GM19468 (cell line): ENCODE measurements around the gene PUS10.
"Not testable (repeated sequence)": the region's sequence is repeated elsewhere in the genome, so short reads cannot be mapped to it uniquely, and the experiment has no call there.

Experiments
- ATAC-seq: cut with Tn5 transposase; IDR thresholded peaks from one replicate; pipeline ENCODE4 v1.9.1; 2021; ENCODE audit warnings: mild to moderate bottlenecking, moderate library complexity, moderate number of reproducible peaks; ENCODE audit not compliant: unreplicated experiment; ENCODE audit errors: extremely low read depth

The PUS10 gene

DNA sequence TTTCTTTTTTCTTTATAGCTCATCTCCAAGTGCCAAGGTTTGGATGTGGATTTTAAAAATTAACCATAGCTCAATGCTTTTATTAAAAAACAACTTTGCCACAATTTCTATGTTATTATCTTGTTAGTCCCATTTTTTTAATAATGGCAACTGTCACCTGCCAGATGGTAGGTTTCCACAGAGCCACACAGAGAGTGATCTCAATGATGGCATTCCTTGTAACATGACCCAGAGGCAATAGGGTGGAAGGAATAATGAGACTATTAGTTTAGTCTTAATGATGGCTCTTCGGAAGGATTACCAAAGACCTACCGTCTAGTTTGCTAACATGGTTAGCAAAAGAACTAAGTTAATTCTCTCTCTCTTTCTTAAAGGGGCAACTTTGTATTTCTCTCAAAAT is 72.7 kb downstream of the PUS10 start:
- ATAC-seq: no peak

DNA sequence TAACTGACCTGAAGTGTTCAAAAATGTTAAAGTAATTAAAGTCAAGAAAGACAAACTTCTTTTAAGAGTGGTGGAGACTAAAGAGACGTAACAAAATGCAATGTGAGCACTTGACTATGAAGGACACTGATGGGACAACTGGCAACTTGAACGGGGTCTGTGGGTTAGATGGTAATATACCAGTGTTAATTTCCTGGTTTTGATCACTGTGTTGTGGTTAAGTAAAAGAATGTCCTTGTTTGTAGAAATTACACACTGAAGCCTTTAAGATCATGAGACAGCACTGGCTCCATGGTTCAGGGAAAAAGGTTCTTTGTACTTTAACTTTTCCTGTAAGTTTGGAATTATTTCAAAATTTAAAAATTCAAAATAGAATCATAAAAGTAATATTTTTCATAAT is 78.4 kb downstream of the PUS10 start:
- ATAC-seq: no peak

DNA sequence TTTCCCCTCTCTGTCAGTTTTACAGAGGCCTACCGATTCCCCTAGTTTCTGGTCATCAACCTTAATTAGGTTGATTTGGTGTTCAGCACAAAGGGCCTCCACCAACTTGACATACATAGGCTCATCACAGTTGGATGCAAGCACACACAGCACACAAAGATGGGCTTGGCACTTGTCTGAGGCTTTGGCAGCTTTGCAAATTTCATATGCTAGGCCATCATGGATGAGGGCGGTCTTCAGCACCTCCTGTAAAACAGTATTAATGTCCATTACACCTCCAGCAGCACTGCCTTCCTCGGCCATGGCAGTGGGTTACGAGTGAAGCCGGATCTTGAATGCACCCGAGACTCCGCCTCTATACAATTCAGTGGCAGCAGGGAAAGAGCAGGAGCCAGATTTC is 79.8 kb downstream of the PUS10 start:
- no peak for ATAC-seq

- no peak for ATAC-seq
Measured at GRCh38 chr2:60936757-60937156, 81.3 kb downstream of the PUS10 start.

DNA sequence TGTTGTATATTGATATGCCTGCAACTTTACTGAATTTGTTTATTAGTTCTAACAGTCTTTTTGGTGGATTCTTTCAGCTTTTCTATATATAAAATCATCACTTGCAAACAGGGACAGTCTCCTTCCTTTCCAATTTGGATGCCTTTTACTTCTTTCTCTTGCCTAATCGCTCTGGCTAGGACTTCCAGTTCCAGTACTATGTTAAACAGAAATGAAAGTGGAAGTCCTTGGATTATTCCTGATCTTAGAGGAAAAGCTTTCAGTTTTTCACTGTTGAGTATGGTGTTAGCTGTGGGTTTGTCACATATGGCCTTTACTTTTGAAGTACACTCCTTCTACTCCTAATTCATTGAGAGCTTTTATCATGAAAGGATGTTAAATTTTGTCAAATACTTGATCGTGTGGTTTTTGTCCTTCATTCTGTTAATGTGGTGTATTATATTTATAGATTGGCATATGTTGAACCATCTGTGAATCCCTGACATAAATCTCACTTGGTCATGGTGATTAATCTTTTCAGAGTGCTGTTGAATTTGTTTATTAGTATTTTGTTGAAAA is 83.8 kb downstream of the PUS10 start:
- no peak for ATAC-seq

DNA sequence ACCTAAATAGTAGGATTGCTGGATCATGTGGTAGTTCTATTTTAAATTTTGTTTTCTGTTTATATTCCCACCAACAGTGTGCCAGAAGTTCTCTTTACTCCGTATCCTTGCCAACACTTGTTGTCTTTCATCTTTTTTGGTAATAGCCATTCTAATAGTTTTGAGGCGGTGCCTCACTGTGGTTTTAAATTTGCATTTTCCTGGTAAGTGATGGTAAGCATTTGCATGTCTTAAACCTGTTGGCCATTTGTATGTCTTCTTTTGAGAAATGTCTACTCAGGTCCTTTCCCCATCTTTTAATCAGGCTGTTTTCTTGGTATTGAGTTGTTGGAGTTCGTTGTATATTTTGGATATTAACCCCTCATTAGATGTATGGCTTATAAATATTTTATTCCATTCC is 85.1 kb downstream of the PUS10 start:
- ATAC-seq: no peak

DNA sequence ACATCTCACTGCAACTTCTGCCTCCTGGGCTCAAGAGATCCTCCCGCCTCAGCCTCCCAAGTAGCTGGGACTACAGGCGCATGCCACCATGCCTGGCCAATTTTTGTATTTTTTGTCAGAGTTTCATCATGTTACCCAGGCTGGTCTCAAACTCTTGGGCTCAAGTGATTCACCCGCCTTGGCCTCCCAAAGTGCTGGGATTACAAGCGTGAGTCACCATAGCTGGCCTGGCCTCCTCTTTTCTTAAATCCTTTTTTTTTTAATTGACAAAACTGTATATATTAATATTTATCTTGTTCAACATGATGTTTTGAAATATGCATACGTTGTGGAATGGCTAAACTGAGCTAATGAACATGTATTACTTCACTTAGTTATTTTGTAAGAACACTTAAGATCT is 86.0 kb downstream of the PUS10 start:
- ATAC-seq: not testable (repeated sequence)

DNA sequence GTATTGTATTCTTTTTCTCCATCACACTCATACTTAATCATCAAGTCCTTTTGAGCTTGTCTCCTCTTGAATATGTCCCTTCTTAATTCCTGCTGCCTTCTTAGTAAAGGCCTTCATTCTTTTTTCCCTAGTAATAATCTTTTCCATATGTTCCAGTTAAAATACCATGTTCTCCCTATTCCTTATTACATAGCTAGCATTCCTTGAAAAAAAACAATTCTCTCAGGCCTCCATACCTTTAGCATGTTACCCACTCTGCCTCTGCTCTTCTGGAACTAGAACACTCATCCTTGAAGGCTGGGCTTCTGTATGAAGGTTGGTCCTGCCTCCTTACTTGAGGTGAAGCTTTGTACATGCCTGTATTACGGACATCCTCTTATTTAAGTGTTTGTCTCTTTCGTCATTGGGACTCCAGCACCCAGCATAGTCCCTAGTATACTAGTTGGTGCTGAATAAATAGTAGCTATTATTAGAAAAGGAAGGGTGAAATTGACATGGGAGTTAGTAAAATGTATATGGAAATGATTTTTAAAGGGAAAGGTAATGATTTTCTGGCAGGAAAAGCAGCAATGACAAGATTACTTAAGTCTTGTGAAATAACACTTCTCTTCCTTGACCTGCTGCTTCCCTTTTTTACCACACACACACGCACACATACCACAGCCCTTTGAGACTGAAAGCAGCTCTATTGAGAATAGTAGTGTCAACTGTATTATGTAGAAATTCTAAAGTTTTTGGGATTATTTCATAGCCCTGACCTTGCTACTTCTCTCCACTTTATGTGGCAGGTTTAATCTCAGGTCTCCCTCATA is 91.1 kb downstream of the PUS10 start:
- no peak for ATAC-seq

DNA sequence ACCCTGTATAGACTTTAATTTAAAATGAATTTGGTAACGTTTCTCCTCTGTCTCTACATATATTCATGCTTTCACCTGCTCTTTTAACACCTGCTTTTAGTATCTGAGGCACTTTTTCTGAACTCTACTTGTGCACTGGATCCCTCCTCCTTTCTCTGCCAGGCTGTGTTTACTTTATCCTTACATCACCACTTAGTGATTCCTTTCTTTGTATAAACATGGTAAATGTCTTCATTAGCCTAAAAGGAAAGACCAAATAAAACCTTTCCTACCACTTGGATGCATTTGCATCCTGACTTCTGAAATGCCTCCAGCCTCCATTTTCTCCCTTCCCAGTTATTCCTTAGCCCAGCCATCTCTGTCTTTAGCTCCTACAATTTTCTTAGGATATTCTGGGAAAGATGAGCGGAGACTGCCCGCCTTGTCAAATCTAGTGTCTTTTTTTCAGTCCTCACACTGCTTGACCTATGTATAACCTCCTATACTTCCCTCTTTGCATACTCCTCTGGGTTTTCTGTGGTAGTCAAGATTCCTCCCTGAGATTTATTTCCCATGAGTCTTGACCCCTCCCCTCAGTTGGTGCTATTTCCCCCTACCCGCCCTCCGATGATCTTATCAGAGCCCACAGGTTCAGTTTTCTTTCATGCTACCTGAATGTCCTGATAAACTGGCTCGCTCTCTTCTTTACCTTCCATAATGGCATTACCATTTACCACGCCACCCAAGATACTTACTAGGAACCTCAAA is 91.9 kb downstream of the PUS10 start:
- ATAC-seq: no peak

DNA sequence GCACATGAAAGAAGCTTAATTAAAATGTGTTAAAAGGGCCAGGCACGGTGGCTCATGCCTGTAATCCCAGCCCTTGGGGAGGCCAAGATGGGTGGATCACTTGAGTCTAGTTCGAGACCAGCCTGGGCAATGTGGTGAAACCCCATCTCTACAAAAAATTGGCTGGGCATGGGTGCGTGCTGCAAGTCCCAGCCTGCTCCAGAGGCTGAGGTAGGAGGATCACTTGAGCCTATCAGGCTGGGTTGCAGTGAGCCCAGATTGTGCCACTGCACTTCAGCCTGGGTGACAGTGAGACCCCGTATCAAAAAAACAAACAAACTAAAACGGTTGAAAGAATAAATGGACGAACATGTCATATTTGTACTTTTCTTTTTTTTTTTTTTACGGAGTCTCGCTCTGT is 110.7 kb downstream of the PUS10 start:
- ATAC-seq: no peak

- no peak for ATAC-seq
Measured at GRCh38 chr2:60906395-60906794, 111.7 kb downstream of the PUS10 start.

DNA sequence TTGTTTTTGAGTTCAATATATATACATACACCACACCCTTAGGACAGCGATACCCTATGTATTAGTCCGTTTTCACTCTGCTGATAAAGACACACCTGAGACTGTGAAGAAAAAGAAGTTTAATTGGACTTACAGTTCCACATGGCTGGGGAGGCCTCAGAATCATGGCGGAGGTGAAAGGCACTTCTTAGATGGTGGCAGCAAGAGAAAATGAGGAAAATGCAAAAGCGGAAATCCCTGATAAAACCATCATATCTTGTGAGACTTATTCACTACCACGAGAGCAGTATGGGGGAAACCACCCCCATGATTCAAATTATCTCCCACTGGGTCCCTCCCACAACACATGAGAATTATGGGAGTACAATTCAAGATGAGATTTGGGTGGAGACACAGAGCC is 112.2 kb downstream of the PUS10 start:
- ATAC-seq: not testable (repeated sequence)

DNA sequence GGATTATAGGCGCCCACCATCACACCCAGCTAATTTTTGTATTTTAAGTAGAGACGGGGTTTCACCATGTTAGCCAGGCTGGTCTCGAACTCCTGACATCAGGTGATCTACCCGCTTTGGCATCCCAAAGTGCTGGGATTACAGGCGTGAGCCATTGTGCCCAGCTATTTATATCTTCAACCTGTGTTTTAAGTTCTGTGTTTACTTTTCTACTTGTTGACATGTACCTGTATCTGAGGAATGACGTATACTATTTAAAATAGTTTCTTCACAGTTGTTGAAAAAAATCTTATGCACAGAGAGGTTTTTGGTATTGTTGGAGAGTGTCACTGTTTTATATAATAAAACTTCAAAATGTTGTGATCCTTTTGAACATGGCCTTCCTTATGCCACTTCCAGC is 116.8 kb downstream of the PUS10 start:
- ATAC-seq: not testable (repeated sequence)

DNA sequence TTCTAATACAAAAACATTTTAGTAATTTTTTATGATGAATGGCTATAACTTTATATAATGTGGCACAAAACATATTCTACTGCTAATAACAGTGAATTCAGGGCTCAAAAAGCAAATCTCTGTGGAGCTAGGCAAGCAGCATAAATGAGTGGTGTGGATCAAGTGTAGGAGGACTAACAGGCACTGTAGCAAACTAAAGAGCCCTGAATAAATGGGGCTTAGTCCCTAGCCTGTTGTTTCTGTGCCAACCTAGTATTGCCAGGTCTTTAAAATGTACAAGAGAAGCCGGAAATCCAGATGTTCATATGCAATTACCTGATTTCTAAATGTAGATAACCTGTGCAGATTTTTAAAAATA is 118.2 kb downstream of the PUS10 start:
- ATAC-seq: no peak

DNA sequence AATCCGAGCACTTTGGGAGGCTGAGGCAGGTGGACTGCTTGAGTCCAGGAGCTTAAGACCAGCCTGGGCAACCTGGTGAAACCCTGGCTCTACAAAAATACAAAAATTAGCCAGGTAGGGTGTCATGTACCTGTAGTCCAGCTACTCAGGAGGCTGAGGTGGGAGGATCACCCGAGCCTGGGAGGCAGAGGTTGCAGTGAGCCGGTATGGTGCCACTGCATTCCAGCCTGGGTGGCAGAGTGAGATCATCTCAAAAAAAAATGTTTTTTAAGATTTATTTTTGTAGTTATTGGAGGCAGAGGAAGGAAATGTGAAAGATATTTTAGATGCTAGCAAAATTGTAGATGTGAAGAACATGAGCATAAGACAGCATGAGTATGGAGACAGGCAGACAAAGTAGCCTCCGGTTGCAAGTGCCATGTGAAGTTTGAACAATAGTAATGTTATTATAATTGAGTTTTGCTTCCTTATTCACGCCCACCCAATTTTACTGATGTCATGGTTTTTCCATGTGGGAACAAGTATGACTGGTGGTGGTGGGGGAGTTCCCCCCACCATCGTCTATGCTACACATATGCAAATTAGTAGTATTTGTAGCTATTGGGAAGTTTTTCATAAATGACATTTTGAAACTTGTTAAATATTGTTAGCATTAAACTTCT is 118.7 kb downstream of the PUS10 start:
- ATAC-seq: no peak

GRCh38 chr2:60898567-60898966 is 119.5 kb downstream of the PUS10 start:
- no peak for ATAC-seq
